Prostate gland (tissue), 2 donors: ENCODE measurements around the gene IPCEF1. TPM values are rescaled to one million over a fixed set of nuclear protein-coding genes. Genes with fewer than 3 reads are reported as not detected.

ENCODE experiments used
- DNase-seq: peaks from one replicate; pipeline ENCODE4 v3.0.0-alpha.2; 2019; ENCODE audit warnings: low spot score
- H3K27ac ChIP-seq, 2 donors: fragments of 200-600 bp; sonication (generic); 2 replicates each; pipeline ENCODE4 v1.5.1; 2017 to 2019
- H3K27me3 ChIP-seq: fragments of 200-600 bp; sonication (generic); replicated peaks from 2 replicates; pipeline ENCODE4 v1.5.1; 2019; ENCODE audit not compliant: insufficient read depth
- H3K36me3 ChIP-seq, 2 donors: fragments of 200-600 bp; sonication (generic); 1 replicate in 1 of 2; 2 replicates in 1 of 2; pipeline versions ENCODE4 v1.5.1 to v1.8.1; 2017 to 2019
- H3K4me1 ChIP-seq: fragments of 200-600 bp; sonication (generic); replicated peaks from 2 replicates; pipeline ENCODE4 v1.5.1; 2019
- H3K4me3 ChIP-seq, 2 donors: fragments of 200-600 bp; sonication (generic); 2 replicates each; pipeline ENCODE4 v1.5.1; 2017 to 2019
- H3K9me3 ChIP-seq: fragments of 200-600 bp; sonication (generic); 2 replicates; pipeline ENCODE4 v1.5.1; 2017
- CTCF ChIP-seq, 4 experiments: fragments of 200-600 bp in 2 of 4; fragments of 450-650 bp in 2 of 4; sonication (generic) in 2 of 4; IDR thresholded peaks; 1 replicate in 3 of 4; 2 replicates in 1 of 4; pipeline ENCODE4 v1.5.1; 2016 to 2019; ENCODE audit warnings: antibody characterized with exemption in 4 of 4, mild to moderate bottlenecking in 2 of 4, moderate library complexity in 2 of 4
- POLR2A ChIP-seq: fragments of 450-650 bp; IDR thresholded peaks from one replicate; pipeline ENCODE4 v1.6.1; 2016; ENCODE audit warnings: antibody characterized with exemption, mild to moderate bottlenecking
- POLR2AphosphoS5 ChIP-seq: sonication (generic); formaldehyde crosslinking; IDR thresholded peaks from one replicate; pipeline ENCODE4 v1.6.1; 2017; ENCODE audit warnings: antibody characterized with exemption
- WGBS: methylation state at CpG from one replicate; pipeline ENCODE4 v1.1.5; 2018; 5-methylcytosine and 5-hydroxymethylcytosine counted together
- intact Hi-C: fragments of 100-400 bp; cut with DNase I; formaldehyde crosslinking; loops from one replicate; pipeline ENCODE4 v1.14.2; 2022
- total RNA-seq, 2 donors: library from RNA; depleted of rRNA; stranded (reverse); fragments of >200 nt; gene quantifications; one replicate each; pipeline ENCODE4 v1.1.0, GENCODE V29; 2016

The IPCEF1 gene
- total RNA-seq, 2 donors from 2014 or later = 1.0 to 6.1 TPM

- TF ChIP-seq POLR2AphosphoS5 (no peak), CTCF (IDR thresholded peaks at IDR 0.05) (no peak), POLR2A (no peak)
- Histone ChIP-seq H3K4me1 (no peaks in the 10 kb centered on the region), H3K27ac (no peak overlapping the region), H3K27me3 (no peaks in the 10 kb centered on the region), H3K4me3 (no peak overlapping the region), H3K9me3 (no peaks in the 10 kb centered on the region), H3K36me3 (no peaks in the 10 kb centered on the region)
- intact Hi-C loops = no loop called here
- DNase-seq = no peak
- WGBS = 88% methylated on average over 6 of the region's 6 CpGs
These were observed 217.8 kb downstream of the IPCEF1 start for GRCh38 chr6:154138793-154139192.

- Histone ChIP-seq H3K9me3 (no peaks in the 10 kb centered on the region), H3K27ac (no peak overlapping the region), H3K36me3 (no peaks in the 10 kb centered on the region), H3K4me3 (no peak overlapping the region), H3K27me3 (no peaks in the 10 kb centered on the region), H3K4me1 (no peaks in the 10 kb centered on the region)
- TF ChIP-seq CTCF (IDR thresholded peaks at IDR 0.05) (no peak), POLR2AphosphoS5 (no peak), POLR2A (no peak)
- intact Hi-C loops = no loop called here
- DNase-seq = no peak
- 88% methylated on average over 8 of the region's 8 CpGs for WGBS
These were observed 222.0 kb downstream of the IPCEF1 start for GRCh38 chr6:154134471-154135147.

GRCh38 chr6:154127657-154128056, 228.9 kb downstream of the IPCEF1 start:
- Histone ChIP-seq H3K36me3 (no peaks in the 10 kb centered on the region), H3K4me3 (no peak overlapping the region), H3K27ac (no peak overlapping the region), H3K4me1 (no peaks in the 10 kb centered on the region), H3K9me3 (no peaks in the 10 kb centered on the region), H3K27me3 (no peaks in the 10 kb centered on the region)
- intact Hi-C loops = no loop called here
- DNase-seq = no peak
- WGBS = 39% methylated on average over 2 of the region's 2 CpGs
- TF ChIP-seq POLR2A (no peak), CTCF (IDR thresholded peaks at IDR 0.05) (no peak), POLR2AphosphoS5 (no peak)

GRCh38 chr6:154125421-154125820, 231.2 kb downstream of the IPCEF1 start:
- TF ChIP-seq POLR2AphosphoS5 (no peak), POLR2A (no peak), CTCF (IDR thresholded peaks at IDR 0.05) (no peak)
- Histone ChIP-seq H3K27ac (no peak overlapping the region), H3K4me3 (no peak overlapping the region), H3K27me3 (no peaks in the 10 kb centered on the region), H3K9me3 (no peaks in the 10 kb centered on the region), H3K4me1 (no peaks in the 10 kb centered on the region), H3K36me3 (no peaks in the 10 kb centered on the region)
- 94% methylated on average over 2 of the region's 2 CpGs for WGBS
- intact Hi-C loops = no loop called here
- no peak for DNase-seq
